Adrenal gland (tissue), 12 donors: Measurements from ENCODE around the gene EHBP1. TPM values are rescaled to one million over a fixed set of nuclear protein-coding genes. Genes with fewer than 3 reads are reported as not detected.

Experiments used
- DNase-seq, 7 donors: peaks; one replicate each; pipeline ENCODE4 v3.0.0-alpha.2; 2019 to 2020
- H3K27ac ChIP-seq, 5 donors: fragments of 200-600 bp; sonication (generic) in 4 of 5; 1 replicate in 3 of 5; 2 replicates in 2 of 5; pipeline versions ENCODE4 v1.5.1 to v1.8.0; 2016 to 2020; ENCODE audit warnings: mild to moderate bottlenecking in 1 of 5
- H3K27me3 ChIP-seq: fragments of 200-600 bp; 2 replicates; pipeline ENCODE4 v1.8.0; 2021
- H3K36me3 ChIP-seq, 2 donors: fragments of 200-600 bp; replicated peaks in 1 of 2; 1 replicate in 1 of 2; 2 replicates in 1 of 2; pipeline versions ENCODE4 v1.5.1 to v1.8.0; 2018 to 2022
- H3K4me1 ChIP-seq, 2 donors: fragments of 200-600 bp; replicated peaks in 1 of 2; 1 replicate in 1 of 2; 2 replicates in 1 of 2; pipeline versions ENCODE4 v1.5.1 to v1.8.0; 2018 to 2021
- H3K4me3 ChIP-seq, 4 donors: fragments of 200-600 bp; sonication (generic) in 3 of 4; one replicate each; pipeline ENCODE4 v1.5.1; 2016 to 2018
- H3K9me3 ChIP-seq, 3 donors: fragments of 200-600 bp; sonication (generic) in 1 of 3; replicated peaks in 1 of 3; 1 replicate in 2 of 3; 2 replicates in 1 of 3; pipeline versions ENCODE4 v1.5.1 to v1.8.0; 2016 to 2021
- CTCF ChIP-seq, 6 experiments: fragments of 450-650 bp in 4 of 6; fragments of 200-600 bp in 2 of 6; sonication (generic) in 1 of 6; IDR thresholded peaks; 1 replicate in 5 of 6; 2 replicates in 1 of 6; pipeline versions ENCODE4 v1.5.1 to v1.8.0; 2016 to 2021; ENCODE audit warnings: antibody characterized with exemption in 6 of 6, mild to moderate bottlenecking in 2 of 6, moderate library complexity in 1 of 6
- POLR2A ChIP-seq, 2 donors: fragments of 450-650 bp; IDR thresholded peaks; one replicate each; pipeline ENCODE4 v1.6.1; 2017; ENCODE audit warnings: antibody characterized with exemption in 2 of 2, mild to moderate bottlenecking in 2 of 2, moderate library complexity in 1 of 2
- WGBS, 4 donors: extraction: QIAGEN DNeasy Blood & Tissue Kit in 2 of 4; methylation state at CpG; one replicate each; pipeline versions ENCODE4 v1.1.5 to v1.1.7; 2013 to 2017; 5-methylcytosine and 5-hydroxymethylcytosine counted together
- intact Hi-C, 2 donors: fragments of 100-400 bp; cut with DNase I; formaldehyde crosslinking; loops; one replicate each; pipeline versions ENCODE4 v1.14.1 to v1.15.0; 2022 to 2023
- polyA plus RNA-seq, 3 donors: library from polyadenylated mRNA; stranded (reverse); fragments of 200-250 nt in 2 of 3; fragments of 350-450 nt in 1 of 3; fragmentation: Illumina TruSeq in 1 of 3; extraction: RNeasy Lipid Tissue Mini Kit (QIAGEN cat#74804) in 1 of 3; gene quantifications; one replicate each; pipeline ENCODE4 v1.2.3, GENCODE V29; 2013 to 2014
- total RNA-seq, 9 donors: library from RNA; depleted of rRNA in 4 of 9; stranded (reverse); fragments of >200 nt in 4 of 9; fragments of 120-200 nt in 1 of 9; fragmentation: NEBNext Ultra II Directional in 1 of 9; extraction: Animal tissue kit (Norgen Biotek cat#: 25700) in 1 of 9; gene quantifications; one replicate each; pipeline versions ENCODE4 v1.1.0 to v1.2.4, GENCODE V29; 2013 to 2023
- donor health status: healthy with polysubstance abuse.
- donor health status: Bipolar disorder and iron deficiency.
- donor health status: DM: yes; HTN: yes; CAD: no.
- donor health status: DM: no; HTN: no; CAD: no.
- donor health status: DM: no; HTN: no; CAD: no.
- donor health status: DM: yes; HTN: yes; CAD: no.

Gene EHBP1
- total and polyA plus RNA-seq, 12 donors: 13.5 to 83.6 (median 46.3) TPM

GRCh38 chr2:62928015-62928414 is 222.5 kb downstream of the EHBP1 start:
- no peaks in the 10 kb centered on the region for H3K9me3 ChIP-seq
- TF ChIP-seq POLR2A (IDR thresholded peaks at IDR 0.05) (no peak), CTCF (IDR thresholded peaks at IDR 0.05) (no peak)
- WGBS, 4 donors: 89 to 100% (median 95%) methylated on average over 2 of the region's 2 CpGs
- H3K27ac ChIP-seq: no peak overlapping the region
- H3K4me3 ChIP-seq: no peak overlapping the region
- no peaks in the 10 kb centered on the region for H3K36me3 ChIP-seq
- intact Hi-C loops: no loop called here
- no peaks in the 10 kb centered on the region for H3K27me3 ChIP-seq
- no peak for DNase-seq
- no peaks in the 10 kb centered on the region for H3K4me1 ChIP-seq

- 95 to 98% (median 96%) methylated on average over 3 of the region's 3 CpGs for WGBS, 4 donors
- TF ChIP-seq POLR2A (IDR thresholded peaks at IDR 0.05) (no peak), CTCF (IDR thresholded peaks at IDR 0.05) (no peak)
- DNase-seq: no peak
- no peak overlapping the region for H3K27ac ChIP-seq
- intact Hi-C loops: no loop called here
- no peaks in the 10 kb centered on the region for H3K9me3 ChIP-seq
- no peaks in the 10 kb centered on the region for H3K4me1 ChIP-seq
- H3K4me3 ChIP-seq: no peak overlapping the region
- no peaks in the 10 kb centered on the region for H3K27me3 ChIP-seq
- H3K36me3 ChIP-seq: no peaks in the 10 kb centered on the region
Measured at GRCh38 chr2:62931536-62931935, 226.0 kb downstream of the EHBP1 start.

- intact Hi-C loops: no loop called here
Measured at GRCh38 chr2:62933398-62933917, 227.9 kb downstream of the EHBP1 start.

GRCh38 chr2:62934517-62934916 is 229.0 kb downstream of the EHBP1 start:
- Histone ChIP-seq H3K9me3 (no peaks in the 10 kb centered on the region), H3K36me3 (no peaks in the 10 kb centered on the region), H3K27me3 (no peaks in the 10 kb centered on the region), H3K4me1 (no peaks in the 10 kb centered on the region), H3K27ac (no peak overlapping the region), H3K4me3 (no peak overlapping the region)
- TF ChIP-seq CTCF (IDR thresholded peaks at IDR 0.05) (no peak), POLR2A (IDR thresholded peaks at IDR 0.05) (no peak)
- no peak for DNase-seq
- intact Hi-C loops: no loop called here
- 80 to 97% (median 92%) methylated on average over 2 of the region's 2 CpGs for WGBS, 4 donors

More at GRCh38 chr2:62933398-62933917, 227.9 kb downstream of the EHBP1 start:
- 80 to 88% (median 85%) methylated on average over 2 of the region's 2 CpGs for WGBS, 4 donors
- Histone ChIP-seq H3K27me3 (no peaks in the 10 kb centered on the region), H3K4me1 (no peaks in the 10 kb centered on the region), H3K9me3 (no peaks in the 10 kb centered on the region), H3K36me3 (no peaks in the 10 kb centered on the region), H3K4me3 (no peak overlapping the region), H3K27ac (no peak overlapping the region)
- TF ChIP-seq CTCF (IDR thresholded peaks at IDR 0.05) (no peak), POLR2A (IDR thresholded peaks at IDR 0.05) (no peak)
- no peak for DNase-seq
